GM19463 (cell line): Measurements from ENCODE around the gene TOMM22.

ENCODE experiments used
- ATAC-seq: cut with Tn5 transposase; IDR thresholded peaks from one replicate; pipeline ENCODE4 v1.9.1; 2021; ENCODE audit warnings: mild to moderate bottlenecking, moderate library complexity; ENCODE audit not compliant: unreplicated experiment

TOMM22 gene

DNA sequence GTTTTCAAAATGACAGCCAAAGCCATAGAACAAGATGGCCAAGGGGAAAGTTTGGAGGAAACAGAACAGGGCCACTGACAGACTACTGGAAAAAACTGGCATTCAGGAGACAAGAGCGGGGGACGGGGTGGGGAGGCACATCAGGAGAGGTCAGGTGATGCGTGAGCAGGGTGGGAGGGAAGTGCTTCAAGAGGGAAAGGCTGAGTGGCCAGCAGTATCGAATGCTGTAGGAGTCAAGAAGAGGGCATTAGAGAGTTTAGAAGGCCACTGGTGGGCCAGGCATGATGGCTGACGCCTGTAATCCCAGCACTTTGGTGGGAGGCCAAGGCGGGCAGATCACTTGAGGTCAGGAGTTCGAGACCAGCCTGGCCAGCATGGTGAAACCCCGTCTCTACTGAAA is 32.2 kb downstream of the TOMM22 start:
- no peak for ATAC-seq

DNA sequence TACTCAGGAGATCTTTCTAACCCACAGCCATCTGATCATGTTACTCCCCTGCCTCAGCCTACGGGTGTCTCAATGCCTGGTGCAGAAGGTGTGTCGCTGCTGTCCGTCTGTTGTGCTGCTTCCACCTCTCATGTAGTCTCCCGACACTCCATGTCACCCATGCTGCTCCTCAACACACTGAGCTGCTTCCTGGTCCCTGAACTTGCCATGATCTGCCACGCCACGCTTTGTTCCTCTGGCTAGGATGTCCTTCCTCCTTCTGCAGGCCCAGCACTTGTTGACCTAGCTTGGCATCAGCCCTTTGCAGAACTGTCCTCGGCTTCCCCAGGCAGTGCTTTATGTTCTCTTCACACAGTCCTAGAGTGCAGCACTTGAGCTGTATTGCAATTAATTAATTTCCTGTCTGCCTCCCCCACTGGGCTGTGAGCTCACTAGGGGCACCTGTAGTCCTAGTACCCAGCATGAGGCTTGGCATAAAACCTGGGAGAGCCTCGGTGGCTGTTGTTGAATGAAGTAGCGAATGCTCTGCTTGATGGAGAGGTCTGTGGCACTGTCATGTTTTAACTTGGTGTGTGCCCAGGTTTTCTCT is 33.5 kb downstream of the TOMM22 start:
- no peak for ATAC-seq

DNA sequence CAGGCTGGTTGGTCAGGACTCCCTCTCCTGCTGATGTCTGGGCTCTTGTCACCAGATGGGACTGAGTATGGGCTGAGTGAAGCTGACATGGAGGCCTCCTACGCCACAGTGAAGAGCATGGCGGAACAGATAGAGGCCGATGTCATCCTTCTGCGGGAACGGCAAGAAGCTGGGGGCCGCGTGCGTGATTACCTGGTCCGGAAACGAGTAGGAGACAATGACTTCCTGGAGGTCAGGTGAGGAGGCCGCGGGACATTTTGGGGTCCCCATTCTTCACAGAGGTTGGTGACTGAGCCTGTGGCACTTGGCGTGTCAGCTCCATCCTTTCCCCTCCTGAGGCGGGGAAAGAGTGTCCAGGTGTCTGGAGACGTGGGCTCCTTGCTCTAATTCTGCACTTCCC is 34.1 kb downstream of the TOMM22 start:
- ATAC-seq, result no peak

GRCh38 chr22:38716271-38716670 is 34.5 kb downstream of the TOMM22 start:
- no peak for ATAC-seq

GRCh38 chr22:38716826-38717225 is 35.1 kb downstream of the TOMM22 start:
- no peak for ATAC-seq

DNA sequence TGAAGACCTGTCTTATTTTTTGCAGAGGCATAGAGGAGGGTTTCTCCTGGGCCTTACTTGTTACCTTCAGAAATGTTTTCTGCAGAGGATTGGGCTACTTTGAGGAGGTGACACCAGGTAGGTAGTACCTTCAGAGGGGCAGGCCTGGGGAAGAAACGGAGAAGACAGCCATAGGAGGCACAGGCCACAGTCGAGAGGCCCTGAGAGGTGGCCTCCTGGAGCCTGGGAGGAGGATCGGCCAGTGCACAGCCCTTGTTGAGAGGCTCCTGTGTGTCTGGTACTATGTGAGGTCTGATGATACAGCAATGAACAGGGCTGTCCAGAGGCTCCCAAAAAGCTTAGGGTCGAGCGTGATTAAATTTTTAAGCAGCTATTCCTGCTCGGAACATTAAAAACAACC is 35.5 kb downstream of the TOMM22 start:
- no peak for ATAC-seq

DNA sequence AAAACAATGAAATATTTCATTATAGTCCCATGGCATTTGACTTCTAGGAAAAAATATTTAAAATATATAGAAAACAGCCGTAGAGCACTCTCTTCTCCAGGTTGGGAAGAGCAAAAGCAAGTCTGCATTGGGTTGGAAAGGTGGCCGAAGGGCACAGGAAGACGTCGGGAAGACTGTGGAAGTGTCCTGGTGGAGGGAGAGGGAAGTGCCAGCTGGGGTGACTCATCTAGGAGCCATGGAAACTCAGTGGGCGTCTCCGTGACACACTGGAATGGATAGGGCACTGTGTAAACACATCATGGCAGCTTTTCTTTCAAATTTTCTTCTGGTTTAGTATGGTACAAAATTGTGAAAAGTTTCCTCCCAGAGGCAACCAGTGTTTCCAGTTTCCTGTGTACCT is 36.7 kb downstream of the TOMM22 start:
- no peak for ATAC-seq

GRCh38 chr22:38719196-38719595 is 37.4 kb downstream of the TOMM22 start:
- no peak for ATAC-seq

DNA sequence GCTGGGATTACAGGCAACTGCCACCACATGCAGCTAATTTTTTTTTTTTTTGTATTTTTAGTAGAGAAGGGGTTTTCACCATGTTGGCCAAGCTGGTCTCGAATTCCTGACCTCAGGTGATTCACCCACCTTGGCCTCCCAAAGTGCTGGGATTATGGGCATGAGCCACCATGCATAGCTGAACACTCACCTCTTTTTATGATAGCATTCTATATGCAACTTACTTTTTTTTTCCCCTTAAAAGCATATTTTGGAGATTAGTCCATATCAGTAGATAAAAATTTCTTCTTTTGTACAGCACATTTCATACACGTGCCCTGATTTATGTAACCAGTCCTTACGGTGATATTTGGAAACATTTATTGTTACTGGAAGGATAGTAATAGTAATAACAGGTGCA is 38.6 kb downstream of the TOMM22 start:
- ATAC-seq, result no peak

DNA sequence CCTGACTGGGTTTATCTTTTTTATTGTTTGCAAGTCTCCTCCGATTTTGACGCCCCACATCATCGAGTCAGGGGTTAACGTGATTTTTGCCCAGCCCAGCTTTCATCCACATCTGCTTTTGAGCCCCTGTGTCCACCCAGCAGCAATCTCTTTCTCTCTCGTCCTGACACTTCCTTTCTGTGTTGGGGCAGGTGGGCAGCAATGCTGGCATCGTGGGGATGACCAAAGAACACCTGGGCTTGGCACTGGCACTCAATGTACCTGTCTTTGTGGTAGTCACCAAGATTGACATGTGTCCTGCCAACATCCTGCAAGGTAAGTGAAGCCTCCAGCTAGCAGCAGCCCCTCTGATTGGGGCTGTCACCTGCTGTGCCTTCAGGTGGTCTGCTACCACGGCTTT is 39.8 kb downstream of the TOMM22 start:
- no peak for ATAC-seq

DNA sequence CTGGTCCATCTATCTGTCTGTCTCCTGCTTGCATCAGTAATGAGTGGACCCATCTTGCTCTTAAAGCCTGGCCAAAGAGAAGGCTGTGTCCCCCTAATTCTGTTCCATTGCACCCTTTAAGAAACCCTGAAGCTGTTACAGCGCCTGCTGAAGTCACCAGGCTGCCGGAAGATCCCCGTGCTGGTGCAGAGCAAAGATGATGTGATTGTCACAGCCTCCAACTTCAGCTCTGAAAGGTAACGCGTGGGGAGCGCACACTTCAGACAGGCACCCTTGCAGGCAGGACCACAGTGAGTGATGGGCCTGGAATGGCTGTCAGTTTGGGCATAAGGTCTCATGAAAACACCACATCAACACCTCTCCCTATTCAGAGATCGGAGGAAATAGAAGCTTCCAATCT is 42.4 kb downstream of the TOMM22 start:
- no peak for ATAC-seq

- ATAC-seq, result no peak
These were observed 43.3 kb downstream of the TOMM22 start for GRCh38 chr22:38724926-38725571.

- no peak for ATAC-seq
These were observed 44.3 kb downstream of the TOMM22 start for GRCh38 chr22:38725900-38726655.

DNA sequence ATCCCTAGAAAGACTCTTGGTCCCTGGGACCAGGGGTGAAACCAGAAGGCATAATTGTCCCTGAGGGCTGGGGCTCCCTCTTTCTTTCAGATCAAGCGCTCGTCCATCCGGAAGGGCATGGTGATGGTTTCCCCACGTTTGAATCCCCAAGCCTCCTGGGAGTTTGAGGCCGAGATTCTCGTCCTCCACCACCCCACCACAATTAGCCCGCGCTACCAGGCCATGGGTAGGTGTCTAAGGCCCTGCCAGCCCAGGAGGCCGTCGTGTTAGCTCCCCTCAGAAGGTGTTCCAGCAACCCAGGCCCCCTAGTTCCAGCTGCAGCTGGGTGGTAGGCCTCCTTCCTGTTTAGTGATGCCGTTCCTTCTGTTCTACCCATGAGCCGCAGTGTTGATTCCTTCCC is 45.4 kb downstream of the TOMM22 start:
- ATAC-seq, result no peak

DNA sequence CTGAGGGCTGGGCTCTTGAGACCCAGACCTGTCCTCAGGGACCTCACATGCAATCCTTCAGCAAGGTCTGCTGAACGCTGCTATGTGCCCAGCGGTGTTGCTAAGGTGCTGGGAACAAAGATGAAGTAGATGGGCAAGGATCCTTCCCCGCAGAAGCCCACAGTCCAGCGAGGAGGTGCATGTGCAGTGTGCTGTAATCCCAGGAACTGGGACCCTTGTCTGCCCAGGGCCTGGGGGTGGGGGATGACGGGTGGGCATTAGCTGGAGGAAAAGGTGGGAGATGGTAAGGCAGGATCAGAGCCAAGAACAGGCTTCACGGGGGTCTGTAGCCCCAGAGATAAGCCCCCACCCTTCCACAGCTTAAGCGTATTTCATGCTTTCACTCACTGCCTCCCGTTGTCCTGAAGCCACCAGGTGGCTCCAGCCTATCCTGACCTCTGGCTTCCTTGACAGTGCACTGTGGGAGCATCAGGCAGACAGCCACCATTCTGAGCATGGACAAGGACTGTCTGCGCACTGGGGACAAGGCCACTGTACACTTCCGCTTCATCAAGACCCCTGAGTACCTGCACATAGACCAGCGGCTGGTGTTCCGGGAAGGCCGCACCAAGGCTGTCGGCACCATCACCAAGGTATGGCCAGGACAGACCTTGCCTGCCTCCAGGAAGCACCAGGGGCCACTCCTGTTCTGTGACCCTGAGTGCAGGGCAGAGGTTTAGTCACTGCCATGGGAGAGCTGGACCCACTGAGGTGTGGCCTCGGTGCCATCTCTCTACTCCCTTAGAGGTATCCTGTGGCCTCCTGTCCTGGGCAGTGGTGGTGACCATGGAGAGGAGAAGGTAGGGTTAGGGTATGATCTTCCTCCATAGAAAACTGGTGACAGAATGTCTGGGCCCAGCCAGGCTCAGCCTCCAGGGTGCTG is 46.0 kb downstream of the TOMM22 start:
- ATAC-seq, result no peak

GRCh38 chr22:38728871-38729796 is 47.4 kb downstream of the TOMM22 start:
- ATAC-seq, result no peak

DNA sequence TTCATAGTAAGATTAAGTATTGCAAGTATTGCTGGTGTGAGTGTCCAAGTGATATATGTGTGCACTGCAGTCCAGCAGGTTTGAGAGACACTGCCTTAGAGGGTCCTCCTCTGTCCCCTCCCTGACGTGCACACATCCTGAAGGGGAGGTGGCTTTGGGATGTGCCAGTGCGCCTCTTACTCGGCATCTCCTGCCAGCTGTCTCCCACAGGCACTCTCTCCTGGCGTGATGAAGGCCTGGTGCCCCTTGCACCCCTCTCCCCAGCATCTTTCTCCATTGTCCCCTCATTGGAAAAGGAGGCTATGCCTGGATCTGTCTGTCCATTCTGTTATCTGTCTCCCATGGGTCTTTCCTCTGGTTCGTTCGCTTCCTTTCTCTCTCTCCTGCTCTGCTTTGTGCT is 48.2 kb downstream of the TOMM22 start:
- no peak for ATAC-seq

DNA sequence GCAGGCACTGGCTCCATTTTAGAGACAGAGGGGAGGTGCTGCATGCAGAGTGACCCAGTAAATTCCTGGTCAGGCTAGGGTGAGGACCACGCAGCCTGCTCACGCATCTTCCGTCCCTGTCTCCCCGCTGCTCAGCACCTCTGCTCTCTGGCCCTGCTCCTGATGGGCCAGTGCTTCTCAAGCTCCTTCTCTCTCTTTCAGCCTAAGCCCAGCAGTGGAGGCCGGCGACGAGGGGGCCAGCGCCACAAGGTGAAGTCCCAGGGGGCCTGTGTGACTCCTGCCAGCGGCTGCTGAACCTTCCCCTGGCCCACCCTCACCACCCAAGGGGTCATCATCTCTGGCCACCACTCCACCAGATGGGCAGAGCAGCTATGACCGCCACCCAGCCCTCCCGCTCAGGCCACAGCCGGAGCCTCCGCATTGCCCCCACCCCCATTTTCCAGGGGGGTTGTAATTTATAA is 48.7 kb downstream of the TOMM22 start:
- no peak for ATAC-seq

- ATAC-seq, result no peak
These were observed 50.0 kb downstream of the TOMM22 start for GRCh38 chr22:38731703-38732161.

DNA sequence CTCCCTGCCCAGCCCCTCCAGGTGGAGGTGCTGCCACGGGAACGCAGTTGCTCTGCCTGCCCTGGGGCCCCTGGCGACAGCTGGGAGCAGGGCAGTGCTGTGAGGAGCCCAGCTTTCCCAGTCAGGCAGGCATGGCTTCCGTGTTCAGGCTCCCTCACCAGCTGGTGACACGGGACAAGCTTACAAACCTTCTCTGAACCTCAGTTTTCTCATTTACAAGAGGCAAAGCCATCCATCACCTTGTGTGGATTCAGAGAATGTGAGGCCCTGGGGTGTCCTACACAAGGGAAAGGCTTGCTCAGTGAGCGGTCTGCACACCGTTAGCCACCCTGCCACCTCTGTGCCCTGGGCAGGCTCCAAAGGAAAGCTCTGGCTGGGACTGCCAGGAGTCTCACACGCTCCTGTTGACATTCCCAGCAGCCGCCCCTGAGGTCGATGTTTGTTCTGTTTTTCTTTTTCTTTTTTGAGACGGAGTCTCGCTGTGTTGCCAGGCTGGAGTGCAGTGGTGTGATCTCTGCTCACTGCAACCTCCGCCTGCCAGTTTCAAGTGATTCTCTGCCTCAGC is 50.6 kb downstream of the TOMM22 start:
- ATAC-seq, result no peak
